ENCODE results near the gene PRLR. TPM values are rescaled to one million over a fixed set of nuclear protein-coding genes. Genes with fewer than 3 reads are reported as not detected.
A peak's percentile ranks its signal among the peaks of the same experiment; 100 is the strongest.

Gene PRLR
- total and polyA plus RNA-seq, 3 experiments from 2014 or later = not detected

DNA sequence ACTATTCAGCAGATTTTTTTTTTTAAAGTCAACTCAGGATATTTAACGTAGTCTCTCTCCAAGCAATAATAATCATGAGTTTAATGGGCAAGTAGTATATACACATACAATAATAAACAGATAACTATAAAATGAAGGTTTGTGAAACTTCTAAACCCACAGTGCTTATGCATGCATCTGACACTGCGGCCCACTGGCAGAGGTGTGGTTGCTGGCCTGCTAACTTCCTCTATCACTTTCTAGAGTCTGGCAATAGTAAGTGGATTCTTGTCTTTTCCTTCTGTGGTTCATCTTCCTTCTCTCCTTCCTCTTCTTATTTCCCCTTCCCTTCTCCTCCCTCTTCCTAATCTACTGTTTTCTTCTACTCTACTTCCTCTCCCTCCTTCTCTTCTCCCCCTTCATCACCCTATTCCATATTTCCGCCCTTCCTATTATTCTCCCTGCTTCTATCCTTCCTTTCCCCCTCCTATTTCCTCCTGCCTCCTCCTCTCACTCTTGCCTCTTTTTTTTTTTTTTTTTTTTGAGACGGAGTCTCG, 164.0 kb downstream of the PRLR start:
- CTCF ChIA-PET = no interaction called here
- H3K36me3 ChIP-seq (ENCODE audit: insufficient read depth, low read length) = no peaks in the 10 kb centered on the region
- Mint-ChIP-seq H3K4me3 (no peak overlapping the region), H3K4me1 (no peaks in the 10 kb centered on the region), H3K27me3 (peaks cover 0 to 30% of the 10 kb centered on the region in 2 donors), H3K9me3 (no peaks in the 10 kb centered on the region), H3K27ac (no peak overlapping the region), H3K36me3 (no peaks in the 10 kb centered on the region)
- POLR2A ChIA-PET = no interaction called here
- H3K27ac ChIP-seq (ENCODE audit: low read depth, low read length) = no peak overlapping the region
- H3K4me3 ChIP-seq (ENCODE audit: low read length) = no peak overlapping the region
- H3K27me3 ChIP-seq (ENCODE audit: insufficient read depth, low read length, poor library complexity, severe bottlenecking) = no peaks in the 10 kb centered on the region
- no peaks in the 10 kb centered on the region for H3K9me3 ChIP-seq (ENCODE audit: low read length)
- H3K4me1 ChIP-seq (ENCODE audit: insufficient read depth, low read length) = no peaks in the 10 kb centered on the region
- DNase-seq = no peak

GRCh38 chr5:35063414-35063813, 166.9 kb downstream of the PRLR start:
- H3K27me3 Mint-ChIP-seq = peaks cover 0 to 30% of the 10 kb centered on the region in 2 donors
- peak overlapping the region in 1 of 8 donors; percentile 17 for H3K27ac Mint-ChIP-seq
- DNase-seq = no peak
- H3K9me3 ChIP-seq (ENCODE audit: low read length) = no peaks in the 10 kb centered on the region
- ChIA-PET POLR2A (no interaction called here), CTCF (interaction anchor here (1.2 kb wide), 1 partner anchor 8 kb away, joined by 3 read pairs; no protein-coding TSS in a partner anchor)
- no peaks in the 10 kb centered on the region for H3K4me1 ChIP-seq (ENCODE audit: insufficient read depth, low read length)
- no peaks in the 10 kb centered on the region for H3K36me3 Mint-ChIP-seq
- H3K4me3 Mint-ChIP-seq = no peak overlapping the region
- H3K36me3 ChIP-seq (ENCODE audit: insufficient read depth, low read length) = no peaks in the 10 kb centered on the region
- no peak overlapping the region for H3K27ac ChIP-seq (ENCODE audit: low read depth, low read length)
- H3K4me1 Mint-ChIP-seq = no peaks in the 10 kb centered on the region
- H3K4me3 ChIP-seq (ENCODE audit: low read length) = no peak overlapping the region
- H3K9me3 Mint-ChIP-seq = no peaks in the 10 kb centered on the region
- H3K27me3 ChIP-seq (ENCODE audit: insufficient read depth, low read length, poor library complexity, severe bottlenecking) = no peaks in the 10 kb centered on the region

DNA sequence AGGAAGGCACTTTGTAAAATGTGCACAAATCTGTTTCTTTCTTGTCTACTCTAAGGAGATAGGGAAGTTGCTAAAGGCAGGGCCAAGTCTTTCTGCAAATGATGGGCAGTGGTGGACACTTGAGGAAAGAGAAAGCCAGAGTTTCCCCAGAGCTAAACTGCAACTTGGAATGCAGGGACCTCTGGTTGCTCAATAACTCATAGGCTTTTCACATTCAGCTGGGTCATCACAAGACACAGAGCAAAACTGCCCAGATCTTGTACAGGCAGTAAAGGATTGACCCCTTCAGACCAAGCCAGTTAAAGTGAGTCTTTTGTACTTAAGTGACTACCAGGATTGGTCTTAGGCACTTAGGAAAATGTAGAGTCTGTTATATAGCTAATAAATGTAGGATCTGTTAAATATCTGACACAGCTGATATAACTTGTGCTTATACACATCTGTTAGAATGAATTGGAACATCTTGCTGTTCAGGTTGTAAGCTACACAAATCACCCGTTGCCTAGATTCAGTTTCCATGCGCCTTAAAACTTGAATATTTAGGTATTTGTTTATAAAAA, 169.0 kb downstream of the PRLR start:
- Mint-ChIP-seq H3K4me1 (no peaks in the 10 kb centered on the region), H3K27ac (no peak overlapping the region), H3K9me3 (no peaks in the 10 kb centered on the region), H3K27me3 (peaks cover 0 to 25% of the 10 kb centered on the region in 2 donors), H3K4me3 (no peak overlapping the region), H3K36me3 (no peaks in the 10 kb centered on the region)
- Histone ChIP-seq H3K36me3 (ENCODE audit: insufficient read depth, low read length) (no peaks in the 10 kb centered on the region), H3K27ac (ENCODE audit: low read depth, low read length) (no peak overlapping the region), H3K4me1 (ENCODE audit: insufficient read depth, low read length) (no peaks in the 10 kb centered on the region), H3K9me3 (ENCODE audit: low read length) (no peaks in the 10 kb centered on the region), H3K4me3 (ENCODE audit: low read length) (no peak overlapping the region), H3K27me3 (ENCODE audit: insufficient read depth, low read length, poor library complexity, severe bottlenecking) (no peaks in the 10 kb centered on the region)
- ChIA-PET CTCF (no interaction called here), POLR2A (no interaction called here)
- DNase-seq = no peak

GRCh38 chr5:35060236-35060635, 170.1 kb downstream of the PRLR start:
- no peaks in the 10 kb centered on the region for H3K36me3 Mint-ChIP-seq
- POLR2A ChIA-PET = no interaction called here
- H3K27me3 Mint-ChIP-seq = peaks cover 0 to 26% of the 10 kb centered on the region in 2 donors
- H3K27me3 ChIP-seq (ENCODE audit: insufficient read depth, low read length, poor library complexity, severe bottlenecking) = no peaks in the 10 kb centered on the region
- CTCF ChIA-PET = no interaction called here
- H3K27ac ChIP-seq (ENCODE audit: low read depth, low read length) = no peak overlapping the region
- no peak overlapping the region for H3K27ac Mint-ChIP-seq
- H3K4me1 Mint-ChIP-seq = no peaks in the 10 kb centered on the region
- DNase-seq = no peak
- no peaks in the 10 kb centered on the region for H3K9me3 ChIP-seq (ENCODE audit: low read length)
- no peak overlapping the region for H3K4me3 Mint-ChIP-seq
- no peaks in the 10 kb centered on the region for H3K4me1 ChIP-seq (ENCODE audit: insufficient read depth, low read length)
- no peaks in the 10 kb centered on the region for H3K36me3 ChIP-seq (ENCODE audit: insufficient read depth, low read length)
- no peak overlapping the region for H3K4me3 ChIP-seq (ENCODE audit: low read length)
- H3K9me3 Mint-ChIP-seq = no peaks in the 10 kb centered on the region

GRCh38 chr5:35059251-35059650, 171.0 kb downstream of the PRLR start:
- H3K27ac ChIP-seq (ENCODE audit: low read depth, low read length) = no peak overlapping the region
- Mint-ChIP-seq H3K4me1 (no peaks in the 10 kb centered on the region), H3K4me3 (no peak overlapping the region), H3K9me3 (no peaks in the 10 kb centered on the region), H3K27me3 (peaks cover 0 to 30% of the 10 kb centered on the region in 2 donors), H3K36me3 (no peaks in the 10 kb centered on the region), H3K27ac (no peak overlapping the region)
- DNase-seq = no peak
- POLR2A ChIA-PET = no interaction called here
- no peaks in the 10 kb centered on the region for H3K36me3 ChIP-seq (ENCODE audit: insufficient read depth, low read length)
- no peaks in the 10 kb centered on the region for H3K27me3 ChIP-seq (ENCODE audit: insufficient read depth, low read length, poor library complexity, severe bottlenecking)
- CTCF ChIA-PET = no interaction called here
- no peaks in the 10 kb centered on the region for H3K4me1 ChIP-seq (ENCODE audit: insufficient read depth, low read length)
- no peak overlapping the region for H3K4me3 ChIP-seq (ENCODE audit: low read length)
- no peaks in the 10 kb centered on the region for H3K9me3 ChIP-seq (ENCODE audit: low read length)

- no peaks in the 10 kb centered on the region for H3K9me3 ChIP-seq (ENCODE audit: low read length)
- H3K27ac ChIP-seq (ENCODE audit: low read depth, low read length) = no peak overlapping the region
- no peak overlapping the region for H3K4me3 ChIP-seq (ENCODE audit: low read length)
- Mint-ChIP-seq H3K27me3 (peaks cover 3 to 36% of the 10 kb centered on the region in 2 donors), H3K4me3 (no peak overlapping the region), H3K27ac (no peak overlapping the region), H3K4me1 (no peaks in the 10 kb centered on the region), H3K36me3 (no peaks in the 10 kb centered on the region), H3K9me3 (no peaks in the 10 kb centered on the region)
- POLR2A ChIA-PET = no interaction called here
- no peak for DNase-seq
- CTCF ChIA-PET = no interaction called here
- no peaks in the 10 kb centered on the region for H3K36me3 ChIP-seq (ENCODE audit: insufficient read depth, low read length)
- H3K4me1 ChIP-seq (ENCODE audit: insufficient read depth, low read length) = no peaks in the 10 kb centered on the region
- no peaks in the 10 kb centered on the region for H3K27me3 ChIP-seq (ENCODE audit: insufficient read depth, low read length, poor library complexity, severe bottlenecking)
These were observed 171.9 kb downstream of the PRLR start for GRCh38 chr5:35058374-35058788.

DNA sequence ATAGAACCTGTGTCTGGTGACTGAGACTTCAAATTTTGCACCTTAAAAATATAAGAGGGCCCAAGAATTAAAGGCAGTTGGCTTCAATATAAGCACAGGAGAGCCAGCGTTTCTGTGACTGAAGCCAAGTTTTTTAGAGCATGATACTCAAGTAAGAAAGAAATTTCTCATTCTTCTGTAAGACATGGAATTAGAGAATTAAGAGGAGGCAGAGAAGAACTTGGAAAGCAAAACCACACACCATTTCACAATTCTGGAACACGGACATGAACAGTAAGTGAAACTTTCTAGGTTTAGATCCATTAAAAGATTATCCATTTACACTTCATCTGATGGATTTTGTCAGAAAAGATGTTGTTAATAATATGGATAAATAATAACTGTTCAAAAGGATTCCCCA, 173.6 kb downstream of the PRLR start:
- ChIA-PET CTCF (no interaction called here), POLR2A (no interaction called here)

DNA sequence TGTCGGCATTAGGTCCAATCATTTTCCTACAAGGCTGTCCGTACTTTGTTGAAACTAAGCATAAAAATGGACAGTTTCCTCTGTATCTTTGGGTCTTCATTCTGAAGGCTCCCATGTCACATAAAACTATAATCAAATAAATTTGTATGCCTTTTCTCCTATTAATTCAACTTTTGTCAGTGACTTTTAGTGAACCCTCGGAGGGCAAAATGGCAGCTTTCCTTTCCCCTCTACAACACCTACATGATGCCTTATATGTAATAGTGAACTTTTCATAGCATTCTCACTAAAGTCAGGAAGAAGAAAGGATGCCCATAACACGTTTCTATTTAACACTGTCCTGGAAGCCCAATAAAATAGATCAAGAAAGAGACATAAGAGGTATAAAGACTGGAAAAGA, 177.4 kb downstream of the PRLR start:
- Mint-ChIP-seq H3K4me3 (no peak overlapping the region), H3K27ac (peak overlapping the region in 1 of 8 donors; percentile 2), H3K36me3 (no peaks in the 10 kb centered on the region), H3K27me3 (peaks cover 10 to 52% of the 10 kb centered on the region in 2 donors), H3K4me1 (no peaks in the 10 kb centered on the region), H3K9me3 (peaks cover 0 to 1% (median 0%) of the 10 kb centered on the region in 5 donors)
- Histone ChIP-seq H3K4me1 (ENCODE audit: insufficient read depth, low read length) (no peaks in the 10 kb centered on the region), H3K27me3 (ENCODE audit: insufficient read depth, low read length, poor library complexity, severe bottlenecking) (no peaks in the 10 kb centered on the region), H3K9me3 (ENCODE audit: low read length) (no peaks in the 10 kb centered on the region), H3K4me3 (ENCODE audit: low read length) (no peak overlapping the region), H3K27ac (ENCODE audit: low read depth, low read length) (no peak overlapping the region), H3K36me3 (ENCODE audit: insufficient read depth, low read length) (no peaks in the 10 kb centered on the region)
- POLR2A ChIA-PET = no interaction called here
- CTCF ChIA-PET = no interaction called here
- no peak for DNase-seq

More for the DNA sequence above, 173.6 kb downstream of the PRLR start:
- Mint-ChIP-seq H3K36me3 (no peaks in the 10 kb centered on the region), H3K4me3 (no peak overlapping the region), H3K27me3 (peaks cover 3 to 42% of the 10 kb centered on the region in 2 donors), H3K9me3 (no peaks in the 10 kb centered on the region), H3K27ac (no peak overlapping the region), H3K4me1 (no peaks in the 10 kb centered on the region)
- no peaks in the 10 kb centered on the region for H3K9me3 ChIP-seq (ENCODE audit: low read length)
- H3K27ac ChIP-seq (ENCODE audit: low read depth, low read length) = no peak overlapping the region
- no peaks in the 10 kb centered on the region for H3K27me3 ChIP-seq (ENCODE audit: insufficient read depth, low read length, poor library complexity, severe bottlenecking)
- H3K4me1 ChIP-seq (ENCODE audit: insufficient read depth, low read length) = no peaks in the 10 kb centered on the region
- H3K4me3 ChIP-seq (ENCODE audit: low read length) = no peak overlapping the region
- H3K36me3 ChIP-seq (ENCODE audit: insufficient read depth, low read length) = no peaks in the 10 kb centered on the region
- no peak for DNase-seq

All from CD8-positive, alpha-beta memory T cell (primary cell).